ENCODE results near the gene FXYD2. TPM values are rescaled to one million over a fixed set of nuclear protein-coding genes. Genes with fewer than 3 reads are reported as not detected.

Gene FXYD2
- total RNA-seq, 5 donors from 2014 or later (not counting 1 experiment from before 2014, with no cell fraction given): 4.3 to 26.0 (median 14.7) TPM

- H3K27me3 Mint-ChIP-seq: peaks cover 28 to 36% of the 10 kb centered on the region in 2 donors
Observed at GRCh38 chr11:117799634-117800033, 24.9 kb downstream of the FXYD2 start.

GRCh38 chr11:117796872-117797529, 27.5 kb downstream of the FXYD2 start, which contains the start of gene DSCAML1:
Gene DSCAML1 (minus strand): TSS chr11:117797216. CDS start chr11:117797079, 137 bp downstream.
- Histone ChIP-seq H3K4me3 (ENCODE audit: control insufficient read depth in 1 of 2, extremely low read depth in 1 of 2, low read length in 1 of 2) (peak within 1 kb of the TSS; percentile 30 to 49), H3K4me1 (ENCODE audit: control insufficient read depth in 1 of 2, extremely low read depth in 1 of 2, insufficient read depth in 2 of 2, low read length in 2 of 2) (peaks cover 0 to 23% of the 10 kb centered on the region in 2 experiments), H3K27ac (ENCODE audit: low read length) (no peak within 1 kb of the TSS), H3K9me3 (no peaks in the 10 kb centered on the region), H3K27me3 (replicated peaks in 1 of 2; ENCODE audit: control insufficient read depth in 2 of 2, extremely low read depth in 1 of 2, insufficient read depth in 2 of 2, low read length in 1 of 2) (peaks cover 9 to 66% of the 10 kb centered on the region in 2 experiments), H3K36me3 (ENCODE audit: control insufficient read depth in 2 of 2, extremely low read depth in 1 of 2, insufficient read depth in 1 of 2, low read length in 1 of 2) (no peaks in the 10 kb centered on the region)
- Mint-ChIP-seq H3K36me3 (no peaks in the 10 kb centered on the region), H3K27me3 (peaks cover 53 to 62% of the 10 kb centered on the region in 2 donors), H3K4me3 (peak within 1 kb of the TSS; percentile 58 to 71 (median 65)), H3K27ac (no peak within 1 kb of the TSS), H3K4me1 (peaks cover 11 to 21% (median 20%) of the 10 kb centered on the region in 3 donors), H3K9me3 (no peaks in the 10 kb centered on the region)
- 7% methylated on average over 66 of the region's 66 CpGs for WGBS (ENCODE audit: insufficient coverage)
- ATAC-seq (replicated peaks in 1 of 4) (peak; percentile 80 to 93 (median 86)), DNase-seq (peak in 21 of 35 experiments; percentile 12 to 58 (median 33))
- CTCF ChIA-PET: interaction anchor here in 1 of 2 donors (1.1 kb wide), 2 partner anchors 11 to 256 kb away, joined by 3 to 5 read pairs; no protein-coding TSS in a partner anchor
- POLR2A ChIA-PET: no interaction called here

More at GRCh38 chr11:117799634-117800033, 24.9 kb downstream of the FXYD2 start:
- peaks cover 11 to 20% (median 19%) of the 10 kb centered on the region in 3 donors for H3K4me1 Mint-ChIP-seq
- H3K27ac ChIP-seq (ENCODE audit: low read length): no peak overlapping the region
- peaks cover 5 to 40% of the 10 kb centered on the region in 2 experiments for H3K27me3 ChIP-seq (replicated peaks in 1 of 2; ENCODE audit: control insufficient read depth in 2 of 2, extremely low read depth in 1 of 2, insufficient read depth in 2 of 2, low read length in 1 of 2)
- no peaks in the 10 kb centered on the region for H3K9me3 ChIP-seq
- no peak for ATAC-seq (replicated peaks in 1 of 4)
- peaks cover 0 to 23% of the 10 kb centered on the region in 2 experiments for H3K4me1 ChIP-seq (ENCODE audit: control insufficient read depth in 1 of 2, extremely low read depth in 1 of 2, insufficient read depth in 2 of 2, low read length in 2 of 2)
- ChIA-PET CTCF (interaction anchor here in 1 of 2 donors (0.5 kb wide), 1 partner anchor 59 kb away, joined by 3 read pairs; no protein-coding TSS in a partner anchor), POLR2A (no interaction called here)
- no peak overlapping the region for H3K27ac Mint-ChIP-seq
- H3K9me3 Mint-ChIP-seq: no peaks in the 10 kb centered on the region
- H3K4me3 Mint-ChIP-seq: no peak overlapping the region
- H3K36me3 Mint-ChIP-seq: no peaks in the 10 kb centered on the region
- WGBS (ENCODE audit: insufficient coverage): 80% methylated on average over 5 of the region's 5 CpGs
- no peak overlapping the region for H3K4me3 ChIP-seq (ENCODE audit: control insufficient read depth in 1 of 2, extremely low read depth in 1 of 2, low read length in 1 of 2)
- no peaks in the 10 kb centered on the region for H3K36me3 ChIP-seq (ENCODE audit: control insufficient read depth in 2 of 2, extremely low read depth in 1 of 2, insufficient read depth in 1 of 2, low read length in 1 of 2)
- DNase-seq: no peak

GRCh38 chr11:117796456-117796871, 28.1 kb downstream of the FXYD2 start:
- ChIA-PET POLR2A (no interaction called here), CTCF (interaction anchor here in 1 of 2 donors (1.1 kb wide), 1 partner anchor 257 kb away, joined by 3 read pairs; no protein-coding TSS in a partner anchor)
- Mint-ChIP-seq H3K4me1 (peaks cover 11 to 21% (median 20%) of the 10 kb centered on the region in 3 donors), H3K4me3 (peak overlapping the region in 2 of 3 donors; percentile 49 to 71), H3K27ac (no peak overlapping the region), H3K36me3 (no peaks in the 10 kb centered on the region), H3K27me3 (peaks cover 53 to 65% of the 10 kb centered on the region in 2 donors), H3K9me3 (no peaks in the 10 kb centered on the region)
- no peaks in the 10 kb centered on the region for H3K36me3 ChIP-seq (ENCODE audit: control insufficient read depth in 2 of 2, extremely low read depth in 1 of 2, insufficient read depth in 1 of 2, low read length in 1 of 2)
- peak overlapping the region; percentile 30 to 49 for H3K4me3 ChIP-seq (ENCODE audit: control insufficient read depth in 1 of 2, extremely low read depth in 1 of 2, low read length in 1 of 2)
- peak in 1 of 4 experiments; percentile 6 for ATAC-seq (replicated peaks in 1 of 4)
- no peak overlapping the region for H3K27ac ChIP-seq (ENCODE audit: low read length)
- peaks cover 0 to 23% of the 10 kb centered on the region in 2 experiments for H3K4me1 ChIP-seq (ENCODE audit: control insufficient read depth in 1 of 2, extremely low read depth in 1 of 2, insufficient read depth in 2 of 2, low read length in 2 of 2)
- WGBS (ENCODE audit: insufficient coverage): 5% methylated on average over 34 of the region's 35 CpGs
- H3K27me3 ChIP-seq (replicated peaks in 1 of 2; ENCODE audit: control insufficient read depth in 2 of 2, extremely low read depth in 1 of 2, insufficient read depth in 2 of 2, low read length in 1 of 2): peaks cover 9 to 70% of the 10 kb centered on the region in 2 experiments
- H3K9me3 ChIP-seq: no peaks in the 10 kb centered on the region
- DNase-seq: no peak

GRCh38 chr11:117795638-117796455, 28.7 kb downstream of the FXYD2 start:
- Histone ChIP-seq H3K4me3 (ENCODE audit: control insufficient read depth in 1 of 2, extremely low read depth in 1 of 2, low read length in 1 of 2) (peak overlapping the region; percentile 30 to 49), H3K4me1 (ENCODE audit: control insufficient read depth in 1 of 2, extremely low read depth in 1 of 2, insufficient read depth in 2 of 2, low read length in 2 of 2) (peaks cover 0 to 23% of the 10 kb centered on the region in 2 experiments), H3K36me3 (ENCODE audit: control insufficient read depth in 2 of 2, extremely low read depth in 1 of 2, insufficient read depth in 1 of 2, low read length in 1 of 2) (no peaks in the 10 kb centered on the region), H3K27ac (ENCODE audit: low read length) (no peak overlapping the region), H3K27me3 (replicated peaks in 1 of 2; ENCODE audit: control insufficient read depth in 2 of 2, extremely low read depth in 1 of 2, insufficient read depth in 2 of 2, low read length in 1 of 2) (peaks cover 9 to 77% of the 10 kb centered on the region in 2 experiments), H3K9me3 (no peaks in the 10 kb centered on the region)
- ATAC-seq (replicated peaks in 1 of 4): peak in 2 of 4 experiments; percentile 12 to 17
- no peak for DNase-seq
- ChIA-PET CTCF (interaction anchor here in 1 of 2 donors (1.1 kb wide), 1 partner anchor 257 kb away, joined by 3 read pairs; no protein-coding TSS in a partner anchor), POLR2A (no interaction called here)
- WGBS (ENCODE audit: insufficient coverage): 11% methylated on average over 41 of the region's 53 CpGs
- H3K27ac Mint-ChIP-seq: no peak overlapping the region
- peaks cover 11 to 21% (median 20%) of the 10 kb centered on the region in 3 donors for H3K4me1 Mint-ChIP-seq
- H3K27me3 Mint-ChIP-seq: peaks cover 54 to 68% of the 10 kb centered on the region in 2 donors
- peak overlapping the region; percentile 51 to 71 (median 57) for H3K4me3 Mint-ChIP-seq
- H3K36me3 Mint-ChIP-seq: no peaks in the 10 kb centered on the region
- no peaks in the 10 kb centered on the region for H3K9me3 Mint-ChIP-seq

GRCh38 chr11:117794772-117795629, 29.5 kb downstream of the FXYD2 start:
- no peak overlapping the region for H3K27ac Mint-ChIP-seq
- H3K27me3 ChIP-seq (replicated peaks in 1 of 2; ENCODE audit: control insufficient read depth in 2 of 2, extremely low read depth in 1 of 2, insufficient read depth in 2 of 2, low read length in 1 of 2): peaks cover 9 to 82% of the 10 kb centered on the region in 2 experiments
- H3K36me3 ChIP-seq (ENCODE audit: control insufficient read depth in 2 of 2, extremely low read depth in 1 of 2, insufficient read depth in 1 of 2, low read length in 1 of 2): no peaks in the 10 kb centered on the region
- H3K27ac ChIP-seq (ENCODE audit: low read length): no peak overlapping the region
- peaks cover 0 to 23% of the 10 kb centered on the region in 2 experiments for H3K4me1 ChIP-seq (ENCODE audit: control insufficient read depth in 1 of 2, extremely low read depth in 1 of 2, insufficient read depth in 2 of 2, low read length in 2 of 2)
- peak overlapping the region in 1 of 2 donors; percentile 46 for H3K4me3 ChIP-seq (ENCODE audit: control insufficient read depth in 1 of 2, extremely low read depth in 1 of 2, low read length in 1 of 2)
- no peaks in the 10 kb centered on the region for H3K36me3 Mint-ChIP-seq
- H3K4me3 Mint-ChIP-seq: peak overlapping the region; percentile 51 to 71 (median 57)
- DNase-seq: no peak
- H3K9me3 ChIP-seq: no peaks in the 10 kb centered on the region
- peaks cover 11 to 21% (median 20%) of the 10 kb centered on the region in 3 donors for H3K4me1 Mint-ChIP-seq
- WGBS (ENCODE audit: insufficient coverage): 60% methylated on average over 13 of the region's 29 CpGs
- ChIA-PET POLR2A (no interaction called here), CTCF (no interaction called here)
- peaks cover 58 to 68% of the 10 kb centered on the region in 2 donors for H3K27me3 Mint-ChIP-seq
- ATAC-seq (replicated peaks in 1 of 4): no peak
- no peaks in the 10 kb centered on the region for H3K9me3 Mint-ChIP-seq

Data from T-cell (primary cell).